Fibroblast of lung (primary cell): ENCODE data around the gene OR2V2.

Experiments
- CTCF ChIP-seq, 2 donors: IDR thresholded peaks in 1 of 2; conservative IDR thresholded peaks in 1 of 2; 1 replicate in 1 of 2; 2 replicates in 1 of 2; pipeline ENCODE4 v1.5.1; 2011 to 2012; ENCODE audit warnings: low read length in 2 of 2, control low read depth in 1 of 2, inconsistent platforms in 1 of 2, low read depth in 1 of 2, mild to moderate bottlenecking in 1 of 2
- EZH2 ChIP-seq: IDR thresholded peaks from 2 replicates; pipeline ENCODE4 v1.5.1; 2012; ENCODE audit warnings: low read length, control low read depth, mild to moderate bottlenecking; ENCODE audit errors: missing control alignments

- TF ChIP-seq CTCF (conservative IDR thresholded peaks at IDR 0.05 in 1 of 2, IDR thresholded peaks at IDR 0.05 in 1 of 2; ENCODE audit: low read depth in 1 of 2, low read length in 2 of 2) (no peak), EZH2 (no peak)
Observed at GRCh38 chr5:181136361-181136955, 10.9 kb upstream of the OR2V2 start.
